ENCODE results near the gene ZEB2.

The ZEB2 gene

GRCh38 chr2:144358374-144358964, 161.4 kb downstream of the ZEB2 start:
- H3K4me2 ChIP-seq (ENCODE audit: low read depth, low read length, poor library complexity, severe bottlenecking): peak overlapping the region; percentile 65
- peak overlapping the region; percentile 37 for H3K4me3 ChIP-seq (ENCODE audit: insufficient read depth, low read length, poor library complexity, severe bottlenecking)
- H3F3A ChIP-seq (ENCODE audit: insufficient read depth): peaks cover 12% of the 10 kb centered on the region
- peak overlapping the region; percentile 75 for H3K27ac ChIP-seq (ENCODE audit: low read depth, low read length)
- H3K79me2 ChIP-seq (ENCODE audit: insufficient read depth, low read length): no peaks in the 10 kb centered on the region
- no peaks in the 10 kb centered on the region for H3K9me2 ChIP-seq (replicated peaks; ENCODE audit: insufficient read depth, low read length)
- peak overlapping the region; percentile 10 for H2AFZ ChIP-seq (ENCODE audit: low read depth, low read length, severe bottlenecking)
- H4K20me1 ChIP-seq (ENCODE audit: low read depth, low read length): no peaks in the 10 kb centered on the region
- H3K27me3 ChIP-seq (ENCODE audit: low read length): no peaks in the 10 kb centered on the region
- TF ChIP-seq CTCF (IDR thresholded peaks at IDR 0.05; ENCODE audit: insufficient read depth, low read length, poor library complexity, severe bottlenecking) (no peak), EZH2phosphoT487 (conservative IDR thresholded peaks at IDR 0.05; ENCODE audit: low read length) (no peak)
- peak overlapping the region; percentile 8; the same call in 1 of the 2 replicates for H3K9ac ChIP-seq (ENCODE audit: low read length)
- no peaks in the 10 kb centered on the region for H3K36me3 ChIP-seq (ENCODE audit: low read length)
- H3K9me3 ChIP-seq (ENCODE audit: insufficient read depth, low read length): no peaks in the 10 kb centered on the region

GRCh38 chr2:144357623-144358373, 162.1 kb downstream of the ZEB2 start:
- Histone ChIP-seq H3K79me2 (ENCODE audit: insufficient read depth, low read length) (no peaks in the 10 kb centered on the region), H3F3A (ENCODE audit: insufficient read depth) (peaks cover 12% of the 10 kb centered on the region), H3K9ac (ENCODE audit: low read length) (0 out of 2 replicates have a peak overlapping the region, but pooled peaks have one; percentile 8), H2AFZ (ENCODE audit: low read depth, low read length, severe bottlenecking) (peak overlapping the region; percentile 10), H3K9me2 (replicated peaks; ENCODE audit: insufficient read depth, low read length) (no peaks in the 10 kb centered on the region), H3K27me3 (ENCODE audit: low read length) (no peaks in the 10 kb centered on the region), H3K27ac (ENCODE audit: low read depth, low read length) (peak overlapping the region; percentile 75), H3K4me2 (ENCODE audit: low read depth, low read length, poor library complexity, severe bottlenecking) (peak overlapping the region; percentile 65), H4K20me1 (ENCODE audit: low read depth, low read length) (no peaks in the 10 kb centered on the region), H3K9me3 (ENCODE audit: insufficient read depth, low read length) (no peaks in the 10 kb centered on the region), H3K36me3 (ENCODE audit: low read length) (no peaks in the 10 kb centered on the region), H3K4me3 (ENCODE audit: insufficient read depth, low read length, poor library complexity, severe bottlenecking) (peak overlapping the region; percentile 37)
- no peak for TF ChIP-seq EZH2phosphoT487 (conservative IDR thresholded peaks at IDR 0.05; ENCODE audit: low read length)
- no peak for TF ChIP-seq CTCF (IDR thresholded peaks at IDR 0.05; ENCODE audit: insufficient read depth, low read length, poor library complexity, severe bottlenecking)

- H2AFZ ChIP-seq (ENCODE audit: low read depth, low read length, severe bottlenecking): no peak overlapping the region
- no peak for TF ChIP-seq EZH2phosphoT487 (conservative IDR thresholded peaks at IDR 0.05; ENCODE audit: low read length)
- TF ChIP-seq CTCF (IDR thresholded peaks at IDR 0.05; ENCODE audit: insufficient read depth, low read length, poor library complexity, severe bottlenecking): no peak
- no peaks in the 10 kb centered on the region for H4K20me1 ChIP-seq (ENCODE audit: low read depth, low read length)
- no peaks in the 10 kb centered on the region for H3K9me3 ChIP-seq (ENCODE audit: insufficient read depth, low read length)
- peaks cover 12% of the 10 kb centered on the region for H3F3A ChIP-seq (ENCODE audit: insufficient read depth)
- no peaks in the 10 kb centered on the region for H3K9me2 ChIP-seq (replicated peaks; ENCODE audit: insufficient read depth, low read length)
- no peaks in the 10 kb centered on the region for H3K27me3 ChIP-seq (ENCODE audit: low read length)
- H3K9ac ChIP-seq (ENCODE audit: low read length): no peak overlapping the region
- no peak overlapping the region for H3K27ac ChIP-seq (ENCODE audit: low read depth, low read length)
- no peak overlapping the region for H3K4me2 ChIP-seq (ENCODE audit: low read depth, low read length, poor library complexity, severe bottlenecking)
- H3K4me3 ChIP-seq (ENCODE audit: insufficient read depth, low read length, poor library complexity, severe bottlenecking): no peak overlapping the region
- H3K79me2 ChIP-seq (ENCODE audit: insufficient read depth, low read length): no peaks in the 10 kb centered on the region
- no peaks in the 10 kb centered on the region for H3K36me3 ChIP-seq (ENCODE audit: low read length)
These were observed 163.5 kb downstream of the ZEB2 start for GRCh38 chr2:144356402-144356801.

All from SU-DHL-6 (cell line).